ENCODE measurements around the gene RALBP1.

RALBP1 gene

DNA sequence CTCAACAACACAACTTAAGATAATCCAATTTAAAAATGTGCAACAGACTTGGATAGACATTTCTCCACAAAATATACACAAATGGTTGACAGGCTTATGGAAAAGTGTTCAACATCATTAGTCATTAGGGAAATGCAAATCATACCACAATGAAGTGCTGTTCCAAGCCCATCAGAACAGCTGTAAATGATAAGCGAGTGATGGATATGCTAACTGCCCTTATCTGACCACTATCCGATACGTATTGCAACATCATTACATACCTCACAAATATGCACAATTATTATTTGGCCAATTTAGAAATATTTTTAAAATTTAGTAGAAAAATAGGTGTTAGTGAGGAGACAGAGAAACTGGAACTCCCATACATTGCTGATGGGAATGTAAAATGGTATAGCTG is 76.9 kb downstream of the RALBP1 start:
- H3K18ac ChIP-seq (ENCODE audit: low read length), result no peak overlapping the region
- no peak overlapping the region for H3K9ac ChIP-seq (ENCODE audit: low read length)
- H3K79me2 ChIP-seq (ENCODE audit: control insufficient read depth, insufficient read depth, low read length, poor library complexity), result no peaks in the 10 kb centered on the region
- DNase-seq, result peak in 1 of 2 donors; percentile 22
- H3K4me3 ChIP-seq (ENCODE audit: low read depth, low read length), result no peak overlapping the region
- no peak overlapping the region for H3K27ac ChIP-seq (ENCODE audit: low read depth, low read length)
- no peaks in the 10 kb centered on the region for H3K27me3 ChIP-seq (ENCODE audit: insufficient read depth, low read length)
- H3K9me3 ChIP-seq (ENCODE audit: insufficient read depth, low read depth, low read length), result peaks cover 1% of the 10 kb centered on the region
- WGBS (ENCODE audit: extremely low coverage, insufficient coverage, insufficient read length), result no CpG with 5 or more reads among the region's 3 CpGs
- H3K23ac ChIP-seq (ENCODE audit: low read length), result no peak overlapping the region
- no peaks in the 10 kb centered on the region for H3K79me1 ChIP-seq (ENCODE audit: low read length)
- no peak overlapping the region for H4K91ac ChIP-seq (ENCODE audit: low read depth, low read length)
- no peak overlapping the region for H4K8ac ChIP-seq (ENCODE audit: low read depth, low read length)
- no peak overlapping the region for H2AK5ac ChIP-seq (ENCODE audit: low read length)
- H3K36me3 ChIP-seq (ENCODE audit: control insufficient read depth in 1 of 2, insufficient read depth in 2 of 2, low read length in 2 of 2), result peaks cover 41 to 57% of the 10 kb centered on the region in 2 experiments
- no peak overlapping the region for H2BK5ac ChIP-seq (ENCODE audit: low read depth, low read length, poor library complexity)
- no peak overlapping the region for H3K4me2 ChIP-seq (ENCODE audit: low read length)
- no peaks in the 10 kb centered on the region for H3K4me1 ChIP-seq (ENCODE audit: control insufficient read depth in 1 of 2, insufficient read depth in 2 of 2, low read length in 2 of 2)
- H2BK12ac ChIP-seq (ENCODE audit: low read length), result no peak overlapping the region
- H3K14ac ChIP-seq (ENCODE audit: low read length), result no peak overlapping the region
- no peak overlapping the region for H2BK120ac ChIP-seq (ENCODE audit: insufficient read depth, low read length, poor library complexity)
- H2AFZ ChIP-seq (ENCODE audit: insufficient read depth, low read length, poor library complexity), result no peak overlapping the region
- no peak overlapping the region for H4K12ac ChIP-seq (ENCODE audit: low read depth, low read length)
- H3K4ac ChIP-seq (ENCODE audit: low read depth, low read length), result no peak overlapping the region

- no peak overlapping the region for H3K4ac ChIP-seq (ENCODE audit: low read depth, low read length)
- no peak overlapping the region for H3K23ac ChIP-seq (ENCODE audit: low read length)
- no peak overlapping the region for H4K12ac ChIP-seq (ENCODE audit: low read depth, low read length)
- WGBS (ENCODE audit: extremely low coverage, insufficient coverage, insufficient read length), result no CpG with 5 or more reads among the region's 4 CpGs
- no peak overlapping the region for H2BK5ac ChIP-seq (ENCODE audit: low read depth, low read length, poor library complexity)
- no peaks in the 10 kb centered on the region for H3K79me1 ChIP-seq (ENCODE audit: low read length)
- no peaks in the 10 kb centered on the region for H3K27me3 ChIP-seq (ENCODE audit: insufficient read depth, low read length)
- peaks cover 40 to 55% of the 10 kb centered on the region in 2 experiments for H3K36me3 ChIP-seq (ENCODE audit: control insufficient read depth in 1 of 2, insufficient read depth in 2 of 2, low read length in 2 of 2)
- no peak overlapping the region for H3K27ac ChIP-seq (ENCODE audit: low read depth, low read length)
- H3K4me1 ChIP-seq (ENCODE audit: control insufficient read depth in 1 of 2, insufficient read depth in 2 of 2, low read length in 2 of 2), result no peaks in the 10 kb centered on the region
- no peak overlapping the region for H2BK12ac ChIP-seq (ENCODE audit: low read length)
- H3K18ac ChIP-seq (ENCODE audit: low read length), result no peak overlapping the region
- H2BK120ac ChIP-seq (ENCODE audit: insufficient read depth, low read length, poor library complexity), result no peak overlapping the region
- H2AFZ ChIP-seq (ENCODE audit: insufficient read depth, low read length, poor library complexity), result no peak overlapping the region
- no peak overlapping the region for H2AK5ac ChIP-seq (ENCODE audit: low read length)
- DNase-seq, result no peak
- H3K9ac ChIP-seq (ENCODE audit: low read length), result no peak overlapping the region
- no peak overlapping the region for H4K8ac ChIP-seq (ENCODE audit: low read depth, low read length)
- no peak overlapping the region for H3K4me3 ChIP-seq (ENCODE audit: low read depth, low read length)
- H3K9me3 ChIP-seq (ENCODE audit: insufficient read depth, low read depth, low read length), result peaks cover 1% of the 10 kb centered on the region
- H3K4me2 ChIP-seq (ENCODE audit: low read length), result no peak overlapping the region
- H3K14ac ChIP-seq (ENCODE audit: low read length), result no peak overlapping the region
- H3K79me2 ChIP-seq (ENCODE audit: control insufficient read depth, insufficient read depth, low read length, poor library complexity), result no peaks in the 10 kb centered on the region
- H4K91ac ChIP-seq (ENCODE audit: low read depth, low read length), result no peak overlapping the region
Observed at GRCh38 chr18:9552616-9553015, 77.3 kb downstream of the RALBP1 start.

- no peak overlapping the region for H2AFZ ChIP-seq (ENCODE audit: insufficient read depth, low read length, poor library complexity)
- no peak overlapping the region for H4K91ac ChIP-seq (ENCODE audit: low read depth, low read length)
- no peak overlapping the region for H3K4me2 ChIP-seq (ENCODE audit: low read length)
- H3K4ac ChIP-seq (ENCODE audit: low read depth, low read length), result no peak overlapping the region
- H4K8ac ChIP-seq (ENCODE audit: low read depth, low read length), result no peak overlapping the region
- no peak overlapping the region for H3K23ac ChIP-seq (ENCODE audit: low read length)
- no peaks in the 10 kb centered on the region for H3K79me1 ChIP-seq (ENCODE audit: low read length)
- no peak overlapping the region for H3K27ac ChIP-seq (ENCODE audit: low read depth, low read length)
- no peaks in the 10 kb centered on the region for H3K9me3 ChIP-seq (ENCODE audit: insufficient read depth, low read depth, low read length)
- H3K27me3 ChIP-seq (ENCODE audit: insufficient read depth, low read length), result no peaks in the 10 kb centered on the region
- no peak overlapping the region for H4K12ac ChIP-seq (ENCODE audit: low read depth, low read length)
- H3K14ac ChIP-seq (ENCODE audit: low read length), result no peak overlapping the region
- H3K36me3 ChIP-seq (ENCODE audit: control insufficient read depth in 1 of 2, insufficient read depth in 2 of 2, low read length in 2 of 2), result peaks cover 35 to 45% of the 10 kb centered on the region in 2 experiments
- no peak overlapping the region for H3K4me3 ChIP-seq (ENCODE audit: low read depth, low read length)
- H3K4me1 ChIP-seq (ENCODE audit: control insufficient read depth in 1 of 2, insufficient read depth in 2 of 2, low read length in 2 of 2), result no peaks in the 10 kb centered on the region
- no peak overlapping the region for H3K9ac ChIP-seq (ENCODE audit: low read length)
- no peaks in the 10 kb centered on the region for H3K79me2 ChIP-seq (ENCODE audit: control insufficient read depth, insufficient read depth, low read length, poor library complexity)
- no peak overlapping the region for H2BK5ac ChIP-seq (ENCODE audit: low read depth, low read length, poor library complexity)
- DNase-seq, result no peak
- H3K18ac ChIP-seq (ENCODE audit: low read length), result no peak overlapping the region
- WGBS (ENCODE audit: extremely low coverage, insufficient coverage, insufficient read length), result no CpG with 5 or more reads among the region's 13 CpGs
- no peak overlapping the region for H2BK120ac ChIP-seq (ENCODE audit: insufficient read depth, low read length, poor library complexity)
- no peak overlapping the region for H2BK12ac ChIP-seq (ENCODE audit: low read length)
- no peak overlapping the region for H2AK5ac ChIP-seq (ENCODE audit: low read length)
Observed at GRCh38 chr18:9557250-9557943, 82.1 kb downstream of the RALBP1 start.

GRCh38 chr18:9558387-9559064 is 83.2 kb downstream of the RALBP1 start:
- Histone ChIP-seq H2AFZ (ENCODE audit: insufficient read depth, low read length, poor library complexity) (no peak overlapping the region), H3K23ac (ENCODE audit: low read length) (no peak overlapping the region), H4K91ac (ENCODE audit: low read depth, low read length) (no peak overlapping the region), H3K14ac (ENCODE audit: low read length) (no peak overlapping the region), H2BK120ac (ENCODE audit: insufficient read depth, low read length, poor library complexity) (no peak overlapping the region), H2BK12ac (ENCODE audit: low read length) (no peak overlapping the region), H3K4me1 (ENCODE audit: control insufficient read depth in 1 of 2, insufficient read depth in 2 of 2, low read length in 2 of 2) (no peaks in the 10 kb centered on the region), H2AK5ac (ENCODE audit: low read length) (no peak overlapping the region), H4K8ac (ENCODE audit: low read depth, low read length) (no peak overlapping the region), H3K79me1 (ENCODE audit: low read length) (no peaks in the 10 kb centered on the region), H3K27me3 (ENCODE audit: insufficient read depth, low read length) (no peaks in the 10 kb centered on the region), H4K12ac (ENCODE audit: low read depth, low read length) (no peak overlapping the region), H3K27ac (ENCODE audit: low read depth, low read length) (no peak overlapping the region), H3K18ac (ENCODE audit: low read length) (no peak overlapping the region), H3K9me3 (ENCODE audit: insufficient read depth, low read depth, low read length) (no peaks in the 10 kb centered on the region), H2BK5ac (ENCODE audit: low read depth, low read length, poor library complexity) (no peak overlapping the region), H3K79me2 (ENCODE audit: control insufficient read depth, insufficient read depth, low read length, poor library complexity) (no peaks in the 10 kb centered on the region), H3K36me3 (ENCODE audit: control insufficient read depth in 1 of 2, insufficient read depth in 2 of 2, low read length in 2 of 2) (peaks cover 38 to 46% of the 10 kb centered on the region in 2 experiments), H3K4me3 (ENCODE audit: low read depth, low read length) (no peak overlapping the region), H3K9ac (ENCODE audit: low read length) (no peak overlapping the region), H3K4ac (ENCODE audit: low read depth, low read length) (no peak overlapping the region), H3K4me2 (ENCODE audit: low read length) (no peak overlapping the region)
- no CpG with 5 or more reads among the region's 4 CpGs for WGBS (ENCODE audit: extremely low coverage, insufficient coverage, insufficient read length)
- no peak for DNase-seq
